GM18870 (cell line): ENCODE data around the gene HDAC9.

ENCODE experiments used
- ATAC-seq: cut with Tn5 transposase; IDR thresholded peaks from one replicate; pipeline ENCODE4 v1.9.1; 2021; ENCODE audit warnings: moderate library complexity; ENCODE audit not compliant: unreplicated experiment

The HDAC9 gene

GRCh38 chr7:18580950-18581349 lies 85.4 kb downstream of the HDAC9 start:
- ATAC-seq = no peak

- no peak for ATAC-seq
These were observed 87.8 kb downstream of the HDAC9 start for GRCh38 chr7:18583305-18583704.

DNA sequence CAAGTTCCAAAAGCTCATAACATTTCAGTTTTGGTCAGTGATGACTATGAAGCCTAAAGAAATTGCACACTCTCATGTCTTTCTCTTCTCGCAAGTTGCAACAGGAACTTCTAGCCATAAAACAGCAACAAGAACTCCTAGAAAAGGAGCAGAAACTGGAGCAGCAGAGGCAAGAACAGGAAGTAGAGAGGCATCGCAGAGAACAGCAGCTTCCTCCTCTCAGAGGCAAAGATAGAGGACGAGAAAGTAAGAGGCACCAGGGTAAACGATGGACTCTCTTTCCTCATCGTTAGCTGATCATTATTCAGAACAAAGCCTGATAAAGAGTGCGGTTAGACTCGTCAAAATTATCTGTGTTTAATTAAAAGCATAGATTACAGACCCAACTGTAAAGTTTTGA lies 94.7 kb downstream of the HDAC9 start:
- ATAC-seq = no peak

DNA sequence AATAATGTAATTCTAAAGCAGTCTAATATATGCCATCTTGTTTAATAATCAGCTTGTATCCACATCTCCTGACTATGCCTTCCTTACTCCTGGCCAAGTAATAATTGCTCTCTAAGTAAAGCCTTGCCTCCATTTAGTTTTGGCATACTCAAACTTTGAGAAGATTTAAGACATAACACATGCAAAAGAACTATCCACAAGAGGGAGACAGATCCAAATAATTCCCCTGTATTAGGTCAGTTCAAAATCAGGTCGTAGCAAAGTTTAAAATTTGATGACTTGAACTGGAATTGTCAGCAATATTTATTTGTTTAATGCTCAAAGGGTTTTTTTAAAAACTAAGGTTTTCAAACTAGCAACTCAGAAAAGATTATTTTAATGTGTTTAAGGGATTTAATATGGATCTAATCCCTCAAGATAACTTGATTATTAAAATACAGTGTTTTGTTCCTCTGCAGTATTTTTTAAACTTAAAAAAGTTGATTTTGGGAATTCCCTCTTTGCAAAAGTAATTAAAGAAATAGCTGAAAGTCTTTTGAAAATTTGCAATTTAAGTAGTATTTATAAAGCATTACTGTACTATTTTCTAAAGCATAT lies 95.3 kb downstream of the HDAC9 start:
- no peak for ATAC-seq

DNA sequence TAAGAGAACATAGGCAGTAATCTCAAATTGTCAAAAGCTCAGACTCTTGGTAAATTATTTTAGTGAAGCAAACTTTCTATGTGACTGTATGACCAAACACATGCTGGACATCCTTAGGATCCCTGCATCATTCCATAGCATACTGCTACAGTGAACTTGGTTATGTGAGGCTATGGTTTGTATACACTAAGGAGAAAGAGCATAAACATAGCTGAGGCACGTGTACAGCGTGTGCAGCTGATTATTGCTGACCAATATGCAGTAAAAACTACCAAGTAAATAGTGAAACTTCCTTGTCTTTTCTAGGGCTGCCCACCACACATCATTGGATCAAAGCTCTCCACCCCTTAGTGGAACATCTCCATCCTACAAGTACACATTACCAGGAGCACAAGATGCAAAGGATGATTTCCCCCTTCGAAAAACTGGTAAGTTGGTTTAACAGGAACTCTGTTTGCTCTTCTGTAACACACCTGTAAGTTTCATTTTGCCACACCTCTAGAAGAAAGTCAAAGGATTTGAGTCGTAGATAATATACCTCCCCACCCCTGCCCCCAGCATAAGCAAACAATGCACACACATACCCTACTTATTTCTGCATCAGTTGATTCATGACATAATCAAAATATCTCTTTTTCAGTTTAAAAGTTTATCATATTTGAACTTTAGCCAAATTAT lies 98.2 kb downstream of the HDAC9 start:
- no peak for ATAC-seq

DNA sequence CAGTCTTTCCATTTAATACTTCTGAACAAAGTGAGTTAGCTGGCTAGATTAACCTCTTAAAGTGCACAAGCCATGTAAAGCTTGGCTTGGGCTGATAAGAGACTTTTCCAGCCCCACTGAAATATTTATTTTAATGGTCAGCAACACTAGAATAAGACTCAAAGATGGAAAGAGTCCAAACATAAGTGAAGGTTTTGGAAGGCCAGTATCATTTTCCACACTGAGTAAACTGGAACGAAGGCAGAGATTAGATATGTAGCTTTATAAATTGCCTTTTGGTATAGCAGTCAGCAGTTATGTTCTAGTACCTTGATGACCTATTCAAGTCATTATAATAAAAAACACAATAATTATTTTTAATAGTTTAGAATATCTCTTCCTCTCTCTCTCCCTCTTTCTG lies 102.2 kb downstream of the HDAC9 start:
- ATAC-seq = no peak

DNA sequence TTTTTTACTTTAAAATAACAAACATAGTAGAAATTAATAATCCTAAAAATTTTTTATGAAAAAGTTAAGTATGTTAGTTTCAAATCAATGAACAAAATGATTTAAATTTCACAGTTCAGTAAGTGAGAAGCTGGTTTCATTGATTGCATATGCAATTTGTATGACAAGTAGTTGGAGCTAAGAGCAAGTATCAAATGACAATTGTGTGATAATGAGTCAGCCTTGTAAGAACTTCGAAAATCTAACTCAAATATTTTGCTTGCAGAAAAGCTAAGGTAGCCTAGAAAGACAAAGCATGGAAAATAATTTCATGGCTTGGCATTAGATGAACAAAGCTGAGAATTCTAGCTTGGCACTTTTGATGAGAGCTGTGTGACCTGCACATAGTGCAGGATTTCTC lies 111.5 kb downstream of the HDAC9 start:
- no peak for ATAC-seq

GRCh38 chr7:18610331-18610948 lies 114.9 kb downstream of the HDAC9 start:
- no peak for ATAC-seq

DNA sequence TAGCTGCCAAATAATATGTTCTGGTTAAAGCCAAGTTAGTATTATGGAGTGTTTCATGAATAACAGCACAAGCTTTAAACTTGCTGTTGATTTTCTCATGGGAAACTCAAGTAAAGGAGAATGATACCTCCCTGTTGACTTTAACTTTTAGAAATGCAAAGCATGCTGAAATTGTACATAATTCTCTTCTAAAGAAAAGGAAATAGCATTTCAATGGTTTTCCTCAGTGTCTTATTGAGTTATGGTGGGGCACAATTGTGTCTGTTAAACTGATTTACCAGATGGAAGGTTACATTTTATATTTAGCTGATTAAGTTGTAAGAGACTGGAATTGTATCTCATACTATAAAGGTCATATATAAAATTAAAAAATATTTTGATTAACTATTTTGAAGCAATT lies 119.3 kb downstream of the HDAC9 start:
- ATAC-seq = no peak

DNA sequence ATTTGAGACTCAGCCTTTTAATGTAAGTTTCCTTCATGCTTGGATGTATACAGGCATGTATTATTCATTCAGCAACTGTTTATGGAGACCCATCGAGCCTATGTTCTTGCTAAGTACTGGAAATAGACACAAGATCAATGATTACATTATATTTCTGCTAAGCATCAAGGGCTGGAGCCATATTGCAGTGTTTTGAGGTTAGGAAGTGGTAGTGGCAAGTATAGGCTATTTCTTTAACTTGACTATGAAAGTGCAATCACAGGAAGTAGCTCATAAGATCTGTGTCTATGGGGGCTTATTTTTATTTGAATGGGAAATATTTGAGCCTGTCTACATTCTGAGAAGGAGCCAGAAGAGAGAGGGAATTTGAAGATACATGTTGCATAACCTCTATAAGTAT lies 123.8 kb downstream of the HDAC9 start:
- ATAC-seq = no peak

GRCh38 chr7:18623389-18623788 lies 127.8 kb downstream of the HDAC9 start:
- ATAC-seq = no peak

DNA sequence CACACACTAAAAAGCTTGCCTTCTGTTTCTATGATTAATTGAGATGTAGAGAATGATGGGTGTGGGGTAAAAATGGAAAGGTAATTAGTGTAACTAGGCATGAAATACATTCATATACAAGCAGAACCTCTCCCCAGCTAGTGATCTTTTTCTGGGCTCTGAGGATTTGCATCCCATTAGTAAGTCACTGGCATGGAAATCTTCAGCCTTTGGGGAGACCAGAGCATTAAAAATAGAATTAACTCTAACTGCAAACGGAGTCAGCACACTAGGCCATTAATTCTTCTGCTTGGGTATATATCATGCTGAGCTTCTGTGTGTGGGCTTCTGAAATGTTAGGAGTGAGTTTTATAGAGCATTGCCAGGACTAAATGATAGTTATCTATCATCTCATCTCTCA lies 128.9 kb downstream of the HDAC9 start:
- no peak for ATAC-seq

- no peak for ATAC-seq
These were observed 130.5 kb downstream of the HDAC9 start for GRCh38 chr7:18626086-18626485.

- no peak for ATAC-seq
These were observed 131.2 kb downstream of the HDAC9 start for GRCh38 chr7:18626717-18627116.

- ATAC-seq = no peak
These were observed 142.0 kb downstream of the HDAC9 start for GRCh38 chr7:18637516-18637915.

- no peak for ATAC-seq
These were observed 143.3 kb downstream of the HDAC9 start for GRCh38 chr7:18638594-18639452.

DNA sequence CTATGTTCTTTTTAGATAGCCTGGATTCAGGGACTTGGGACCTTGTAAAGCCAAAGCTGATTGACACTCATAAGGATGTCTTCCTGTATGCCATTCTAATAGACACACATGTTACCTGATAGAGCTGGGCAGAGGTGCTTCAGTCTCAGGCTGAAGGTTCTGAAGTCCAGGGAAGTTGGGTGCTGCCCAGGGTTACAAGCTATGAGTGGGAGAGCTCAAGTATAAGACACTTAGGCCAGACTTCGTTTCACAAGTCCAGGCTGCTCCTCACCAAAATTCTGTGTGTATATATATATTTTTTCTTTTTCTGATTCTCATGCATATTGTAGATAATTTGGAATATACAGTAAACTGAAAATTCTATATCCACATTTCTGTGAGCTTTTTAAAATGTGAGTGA lies 144.2 kb downstream of the HDAC9 start:
- no peak for ATAC-seq

DNA sequence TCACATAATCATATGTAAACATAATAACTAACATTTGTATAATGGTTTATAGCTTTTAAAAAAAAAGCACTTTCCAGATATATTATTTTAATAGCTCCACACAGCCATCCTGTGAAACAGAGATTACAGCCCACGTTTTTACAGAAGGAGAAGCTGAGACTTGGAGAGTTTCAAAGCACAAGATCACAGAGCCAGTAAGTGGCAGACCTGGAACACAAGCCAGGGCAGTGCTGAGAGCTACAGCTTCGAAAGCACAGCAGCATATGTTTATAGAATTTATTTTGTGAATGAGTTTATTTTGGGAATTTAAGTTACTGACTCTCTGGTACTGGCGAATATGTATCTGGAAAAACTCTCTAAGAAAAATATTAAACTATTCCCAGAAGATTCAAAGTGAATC lies 149.4 kb downstream of the HDAC9 start:
- no peak for ATAC-seq

- ATAC-seq = no peak
These were observed 152.0 kb downstream of the HDAC9 start for GRCh38 chr7:18647582-18647981.

DNA sequence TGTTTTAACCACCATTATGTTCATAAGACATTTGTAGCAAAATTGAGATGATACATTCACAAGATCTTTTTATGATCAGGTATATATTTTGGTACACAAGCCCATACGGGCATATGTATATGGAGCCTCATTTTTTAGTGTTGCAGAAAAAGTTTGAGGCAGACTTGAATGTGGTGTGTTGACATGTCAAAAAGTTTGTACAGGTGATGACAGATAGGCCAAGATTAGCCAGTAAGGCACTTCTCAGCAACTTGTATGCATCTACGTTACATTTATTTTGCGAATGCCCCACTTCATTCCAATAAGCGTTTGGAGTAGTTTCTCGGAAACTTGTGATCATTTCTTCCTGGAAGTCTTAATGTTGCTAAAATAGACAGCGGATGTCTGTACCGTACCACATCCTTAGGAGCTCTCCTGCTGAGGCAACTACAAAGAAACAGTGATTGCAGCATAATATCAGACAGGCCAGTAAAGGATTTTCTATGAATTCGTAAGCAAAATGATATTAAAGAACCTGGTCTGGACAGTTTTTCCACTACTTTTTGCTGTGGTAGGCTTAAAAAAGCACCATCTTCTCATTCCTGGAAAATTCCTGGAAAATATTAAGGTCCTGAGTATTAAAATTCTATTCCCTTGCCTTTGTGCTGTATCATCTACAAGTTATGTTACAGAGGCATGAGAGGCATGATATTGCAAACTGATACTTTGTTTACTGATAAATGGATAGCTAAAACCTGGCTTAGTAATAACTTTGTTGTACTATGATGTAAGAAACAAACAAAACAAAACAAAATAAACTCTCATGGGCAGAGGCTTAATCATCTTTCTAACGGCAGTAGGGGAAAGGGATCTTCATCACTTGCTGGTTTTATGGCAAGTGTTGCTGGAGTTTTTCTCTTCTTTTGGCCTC lies 153.6 kb downstream of the HDAC9 start:
- ATAC-seq = no peak
